VCaP (cell line): Measurements from ENCODE around the gene NPTN.

Source experiments
- H3K27ac ChIP-seq: fragments of 450-650 bp; 2 replicates; pipeline ENCODE4 v1.5.1; 2017
- TF ChIP-seq, protein P1 (sequence below): fragments of 450-650 bp; conservative IDR thresholded peaks from 2 replicates; pipeline ENCODE4 v1.5.1; 2017; ENCODE audit warnings: mild to moderate bottlenecking, moderate library complexity

The NPTN gene

GRCh38 chr15:73593304-73594074, 39.7 kb downstream of the NPTN start:
- peak overlapping the region; percentile 20; the same call in 1 of the 2 replicates for H3K27ac ChIP-seq
- TF ChIP-seq, protein P1, sequence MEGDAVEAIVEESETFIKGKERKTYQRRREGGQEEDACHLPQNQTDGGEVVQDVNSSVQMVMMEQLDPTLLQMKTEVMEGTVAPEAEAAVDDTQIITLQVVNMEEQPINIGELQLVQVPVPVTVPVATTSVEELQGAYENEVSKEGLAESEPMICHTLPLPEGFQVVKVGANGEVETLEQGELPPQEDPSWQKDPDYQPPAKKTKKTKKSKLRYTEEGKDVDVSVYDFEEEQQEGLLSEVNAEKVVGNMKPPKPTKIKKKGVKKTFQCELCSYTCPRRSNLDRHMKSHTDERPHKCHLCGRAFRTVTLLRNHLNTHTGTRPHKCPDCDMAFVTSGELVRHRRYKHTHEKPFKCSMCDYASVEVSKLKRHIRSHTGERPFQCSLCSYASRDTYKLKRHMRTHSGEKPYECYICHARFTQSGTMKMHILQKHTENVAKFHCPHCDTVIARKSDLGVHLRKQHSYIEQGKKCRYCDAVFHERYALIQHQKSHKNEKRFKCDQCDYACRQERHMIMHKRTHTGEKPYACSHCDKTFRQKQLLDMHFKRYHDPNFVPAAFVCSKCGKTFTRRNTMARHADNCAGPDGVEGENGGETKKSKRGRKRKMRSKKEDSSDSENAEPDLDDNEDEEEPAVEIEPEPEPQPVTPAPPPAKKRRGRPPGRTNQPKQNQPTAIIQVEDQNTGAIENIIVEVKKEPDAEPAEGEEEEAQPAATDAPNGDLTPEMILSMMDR: no peak

DNA sequence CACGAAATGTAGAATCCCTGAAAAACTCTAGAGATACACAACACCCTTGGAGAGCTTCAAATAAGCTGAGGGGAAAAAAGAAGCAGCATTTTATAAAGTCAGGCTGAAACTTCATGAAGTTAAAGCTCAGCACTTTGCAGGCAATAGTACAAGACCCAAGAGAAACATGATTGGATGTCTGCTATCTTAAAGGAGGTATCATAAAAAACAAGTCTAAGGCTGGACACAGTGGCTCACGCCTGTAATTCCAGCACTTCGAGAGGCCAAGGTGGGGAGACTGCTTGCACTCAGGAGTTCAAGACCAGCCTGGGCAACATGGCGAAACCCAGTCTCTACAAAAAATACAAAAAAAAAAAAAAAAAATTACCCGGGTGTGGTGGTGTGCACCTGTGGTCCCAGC, 42.9 kb downstream of the NPTN start:
- H3K27ac ChIP-seq: no peak overlapping the region
- TF ChIP-seq, protein P1: no peak

GRCh38 chr15:73589766-73590165, 43.4 kb downstream of the NPTN start:
- TF ChIP-seq, protein P1: no peak
- H3K27ac ChIP-seq: no peak overlapping the region

GRCh38 chr15:73585871-73586654, 47.1 kb downstream of the NPTN start:
- TF ChIP-seq, protein P1: no peak
- H3K27ac ChIP-seq: no peak overlapping the region

- no peak overlapping the region for H3K27ac ChIP-seq
- TF ChIP-seq, protein P1: no peak
Observed at GRCh38 chr15:73584699-73585420, 48.3 kb downstream of the NPTN start.

DNA sequence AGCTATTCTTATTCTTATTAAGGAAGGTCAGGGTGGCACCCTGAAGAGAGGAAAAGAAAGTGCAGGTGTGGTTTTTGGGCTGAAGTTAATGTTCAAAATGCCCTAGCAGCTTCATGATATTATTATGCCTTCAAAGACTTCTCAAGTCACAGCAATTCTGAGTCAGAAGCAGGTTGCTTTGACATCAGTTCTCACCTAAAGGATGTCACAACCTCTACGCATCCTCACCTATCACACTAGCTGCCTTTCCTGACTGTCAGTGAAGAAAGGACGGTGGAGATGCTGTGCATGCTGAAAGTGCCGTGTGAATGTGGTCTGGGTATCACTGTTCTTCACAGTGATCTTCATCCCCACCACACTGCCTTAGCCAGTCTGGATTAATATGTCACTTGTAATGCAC, 49.6 kb downstream of the NPTN start:
- TF ChIP-seq, protein P1: no peak
- H3K27ac ChIP-seq: no peak overlapping the region

- TF ChIP-seq, protein P1: no peak
- no peak overlapping the region for H3K27ac ChIP-seq
Observed at GRCh38 chr15:73582851-73583379, 50.3 kb downstream of the NPTN start.
